Skeletal muscle satellite cell (primary cell): ENCODE measurements around the gene SUGT1.

ENCODE experiments used
- H3K27me3 ChIP-seq: 2 replicates; pipeline ENCODE4 v1.7.0; 2013; ENCODE audit warnings: low read length; ENCODE audit not compliant: control insufficient read depth, insufficient read depth
- H3K36me3 ChIP-seq: 2 replicates; pipeline ENCODE4 v1.7.0; 2013; ENCODE audit warnings: mild to moderate bottlenecking, control low read depth, low read length; ENCODE audit not compliant: insufficient read depth
- H3K4me1 ChIP-seq: 2 replicates; pipeline ENCODE4 v1.7.0; 2013; ENCODE audit warnings: low read length; ENCODE audit not compliant: control insufficient read depth, insufficient read depth
- H3K4me2 ChIP-seq: 2 replicates; pipeline ENCODE4 v1.7.0; 2013; ENCODE audit warnings: mild to moderate bottlenecking, low read length
- H3K4me3 ChIP-seq: 2 replicates; pipeline ENCODE4 v1.7.0; 2013; ENCODE audit warnings: low read length
- H3K9ac ChIP-seq: 2 replicates; pipeline ENCODE4 v1.7.0; 2013; ENCODE audit warnings: mild to moderate bottlenecking, low read depth, low read length, moderate library complexity
- H3K9me3 ChIP-seq: replicated peaks from 2 replicates; pipeline ENCODE4 v1.7.0; 2013; ENCODE audit warnings: mild to moderate bottlenecking, control low read depth, low read length

The SUGT1 gene

GRCh38 chr13:52638666-52639328 is 13.8 kb upstream of the SUGT1 start:
- Histone ChIP-seq H3K27me3 (no peaks in the 10 kb centered on the region), H3K9me3 (no peaks in the 10 kb centered on the region), H3K4me1 (no peaks in the 10 kb centered on the region), H3K9ac (no peak overlapping the region), H3K4me2 (no peak overlapping the region), H3K4me3 (no peak overlapping the region), H3K36me3 (peaks cover 19% of the 10 kb centered on the region)

- Histone ChIP-seq H3K4me2 (no peak within 1 kb of the TSS), H3K4me3 (no peak within 1 kb of the TSS), H3K27me3 (no peaks in the 10 kb centered on the region), H3K36me3 (peaks cover 22% of the 10 kb centered on the region), H3K9me3 (no peaks in the 10 kb centered on the region), H3K9ac (no peak within 1 kb of the TSS), H3K4me1 (no peaks in the 10 kb centered on the region)
Measured at GRCh38 chr13:52642131-52642530, 10.5 kb upstream of the SUGT1 start, which contains the start of gene HNRNPA1L2. Gene HNRNPA1L2 (plus strand): TSS chr13:52642431. CDS start chr13:52642493, 62 bp downstream.

- H3K4me2 ChIP-seq = no peak overlapping the region
- no peaks in the 10 kb centered on the region for H3K27me3 ChIP-seq
- no peaks in the 10 kb centered on the region for H3K4me1 ChIP-seq
- H3K36me3 ChIP-seq = peaks cover 20% of the 10 kb centered on the region
- H3K9ac ChIP-seq = no peak overlapping the region
- H3K9me3 ChIP-seq = no peaks in the 10 kb centered on the region
- H3K4me3 ChIP-seq = no peak overlapping the region
Measured at GRCh38 chr13:52644108-52644507, 8.5 kb upstream of the SUGT1 start.

GRCh38 chr13:52646967-52647366 is 5.7 kb upstream of the SUGT1 start:
- Histone ChIP-seq H3K36me3 (peaks cover 8% of the 10 kb centered on the region), H3K4me3 (no peak overlapping the region), H3K9ac (no peak overlapping the region), H3K4me1 (peaks cover 7% of the 10 kb centered on the region), H3K4me2 (no peak overlapping the region), H3K9me3 (no peaks in the 10 kb centered on the region), H3K27me3 (no peaks in the 10 kb centered on the region)

- Histone ChIP-seq H3K27me3 (no peaks in the 10 kb centered on the region), H3K4me1 (peaks cover 22% of the 10 kb centered on the region), H3K4me3 (peak overlapping the region; percentile 77), H3K36me3 (peaks cover 8% of the 10 kb centered on the region), H3K9me3 (no peaks in the 10 kb centered on the region), H3K9ac (peak overlapping the region; percentile 97), H3K4me2 (peak overlapping the region; percentile 85)
Measured at GRCh38 chr13:52650731-52651130, 1.9 kb upstream of the SUGT1 start.

- peak overlapping the region; percentile 97 for H3K9ac ChIP-seq
- peaks cover 22% of the 10 kb centered on the region for H3K4me1 ChIP-seq
- H3K36me3 ChIP-seq = peaks cover 8% of the 10 kb centered on the region
- no peaks in the 10 kb centered on the region for H3K27me3 ChIP-seq
- peak overlapping the region; percentile 85 for H3K4me2 ChIP-seq
- H3K4me3 ChIP-seq = peak overlapping the region; percentile 77
- H3K9me3 ChIP-seq = no peaks in the 10 kb centered on the region
Measured at GRCh38 chr13:52651897-52652195, 790 bp upstream of the SUGT1 start.

GRCh38 chr13:52652980-52653303 is 306 bp downstream of the SUGT1 start:
- H3K9ac ChIP-seq = peak overlapping the region; percentile 97
- H3K4me3 ChIP-seq = peak overlapping the region; percentile 77

GRCh38 chr13:52659340-52659739 is 6.7 kb downstream of the SUGT1 start:
- Histone ChIP-seq H3K4me2 (no peak overlapping the region), H3K9me3 (no peaks in the 10 kb centered on the region), H3K9ac (no peak overlapping the region), H3K36me3 (peaks cover 67% of the 10 kb centered on the region), H3K4me3 (no peak overlapping the region), H3K27me3 (no peaks in the 10 kb centered on the region), H3K4me1 (peaks cover 8% of the 10 kb centered on the region)

More at GRCh38 chr13:52652980-52653303, 306 bp downstream of the SUGT1 start:
- H3K4me2 ChIP-seq = peak overlapping the region; percentile 85
- H3K9me3 ChIP-seq = no peaks in the 10 kb centered on the region
- H3K4me1 ChIP-seq = peaks cover 22% of the 10 kb centered on the region
- peaks cover 16% of the 10 kb centered on the region for H3K36me3 ChIP-seq
- H3K27me3 ChIP-seq = no peaks in the 10 kb centered on the region

- peaks cover 88% of the 10 kb centered on the region for H3K36me3 ChIP-seq
- H3K9ac ChIP-seq = no peak overlapping the region
- H3K9me3 ChIP-seq = no peaks in the 10 kb centered on the region
- no peak overlapping the region for H3K4me2 ChIP-seq
- no peaks in the 10 kb centered on the region for H3K4me1 ChIP-seq
- H3K27me3 ChIP-seq = no peaks in the 10 kb centered on the region
- no peak overlapping the region for H3K4me3 ChIP-seq
Measured at GRCh38 chr13:52664272-52664671, 11.6 kb downstream of the SUGT1 start.

- Histone ChIP-seq H3K9ac (no peak overlapping the region), H3K27me3 (no peaks in the 10 kb centered on the region), H3K36me3 (peaks cover 83% of the 10 kb centered on the region), H3K4me2 (no peak overlapping the region), H3K9me3 (no peaks in the 10 kb centered on the region), H3K4me3 (no peak overlapping the region), H3K4me1 (no peaks in the 10 kb centered on the region)
Measured at GRCh38 chr13:52665325-52665724, 12.7 kb downstream of the SUGT1 start.

- Histone ChIP-seq H3K4me3 (no peak overlapping the region), H3K27me3 (no peaks in the 10 kb centered on the region), H3K9me3 (no peaks in the 10 kb centered on the region), H3K9ac (no peak overlapping the region), H3K4me2 (no peak overlapping the region), H3K4me1 (no peaks in the 10 kb centered on the region), H3K36me3 (peaks cover 48% of the 10 kb centered on the region)
Measured at GRCh38 chr13:52669677-52670076, 17.0 kb downstream of the SUGT1 start.

- Histone ChIP-seq H3K36me3 (peaks cover 44% of the 10 kb centered on the region), H3K9me3 (no peaks in the 10 kb centered on the region), H3K9ac (no peak overlapping the region), H3K4me2 (no peak overlapping the region), H3K27me3 (no peaks in the 10 kb centered on the region), H3K4me3 (no peak overlapping the region), H3K4me1 (no peaks in the 10 kb centered on the region)
Measured at GRCh38 chr13:52670726-52671125, 18.1 kb downstream of the SUGT1 start.
